HEK293 (cell line): ENCODE measurements around the gene HOXB8.

Source experiments
- MEIS1 ChIP-seq: sonication (generic); formaldehyde crosslinking; IDR thresholded peaks from 2 replicates; pipeline ENCODE4 v1.8.1; 2022; ENCODE audit warnings: missing genetic modification reagents, mild to moderate bottlenecking, borderline replicate concordance
- OSR2 ChIP-seq: fragments of 450-650 bp; formaldehyde crosslinking; IDR thresholded peaks from 2 replicates; pipeline ENCODE4 v1.5.1; 2016; ENCODE audit warnings: missing biosample characterization, missing genetic modification characterization
- ZBTB1 ChIP-seq: fragments of 450-650 bp; formaldehyde crosslinking; IDR thresholded peaks from 2 replicates; pipeline ENCODE4 v1.5.1; 2016; ENCODE audit warnings: missing biosample characterization, missing genetic modification characterization
- ZFP41 ChIP-seq: fragments of 450-650 bp; formaldehyde crosslinking; IDR thresholded peaks from 2 replicates; pipeline ENCODE4 v1.5.1; 2016; ENCODE audit warnings: missing biosample characterization, missing genetic modification characterization, borderline replicate concordance
- ZIC2 ChIP-seq: fragments of 450-650 bp; formaldehyde crosslinking; IDR thresholded peaks from 2 replicates; pipeline ENCODE4 v1.5.1; 2016; ENCODE audit warnings: missing biosample characterization, missing genetic modification characterization
- ZNF175 ChIP-seq: fragments of 450-650 bp; formaldehyde crosslinking; IDR thresholded peaks from 2 replicates; pipeline ENCODE4 v1.5.1; 2016; ENCODE audit warnings: missing biosample characterization, missing genetic modification characterization
- ZNF24 ChIP-seq: fragments of 450-650 bp; formaldehyde crosslinking; IDR thresholded peaks from 2 replicates; pipeline ENCODE4 v1.5.1; 2016; ENCODE audit warnings: missing biosample characterization, missing genetic modification characterization
- ZNF311 ChIP-seq: fragments of 450-650 bp; formaldehyde crosslinking; IDR thresholded peaks from 2 replicates; pipeline ENCODE4 v1.5.1; 2017; ENCODE audit warnings: missing biosample characterization, missing genetic modification characterization, borderline replicate concordance
- ZNF341 ChIP-seq: fragments of 450-650 bp; formaldehyde crosslinking; IDR thresholded peaks from 2 replicates; pipeline ENCODE4; 2016; ENCODE audit warnings: low read depth, missing biosample characterization, missing genetic modification characterization
- ZNF37A ChIP-seq: fragments of 450-650 bp; IDR thresholded peaks from 2 replicates; pipeline ENCODE4 v1.5.1; 2018; ENCODE audit warnings: missing biosample characterization, missing genetic modification characterization
- ZNF394 ChIP-seq: fragments of 450-650 bp; formaldehyde crosslinking; IDR thresholded peaks from 2 replicates; pipeline ENCODE4 v1.5.1; 2016; ENCODE audit warnings: missing biosample characterization, missing genetic modification characterization, mild to moderate bottlenecking, moderate library complexity, borderline replicate concordance
- ZNF433 ChIP-seq: fragments of 450-650 bp; formaldehyde crosslinking; IDR thresholded peaks from 2 replicates; pipeline ENCODE4 v1.5.1; 2016; ENCODE audit warnings: missing biosample characterization, missing genetic modification characterization, low read depth
- ZNF510 ChIP-seq: fragments of 450-650 bp; formaldehyde crosslinking; IDR thresholded peaks from 2 replicates; pipeline ENCODE4 v1.5.1; 2018; ENCODE audit warnings: mild to moderate bottlenecking, missing genetic modification characterization, missing biosample characterization; ENCODE audit not compliant: insufficient replicate concordance
- ZNF529 ChIP-seq: fragments of 450-650 bp; formaldehyde crosslinking; IDR thresholded peaks from 2 replicates; pipeline ENCODE4 v1.5.1; 2017; ENCODE audit warnings: missing genetic modification characterization, missing biosample characterization; ENCODE audit not compliant: insufficient replicate concordance
- ZNF530 ChIP-seq: fragments of 450-650 bp; formaldehyde crosslinking; IDR thresholded peaks from 2 replicates; pipeline ENCODE4 v1.5.1; 2016; ENCODE audit warnings: low read depth, missing biosample characterization, missing genetic modification characterization
- ZNF549 ChIP-seq: fragments of 450-650 bp; IDR thresholded peaks from 2 replicates; pipeline ENCODE4 v1.5.1; 2018; ENCODE audit warnings: missing biosample characterization, missing genetic modification characterization, mild to moderate bottlenecking, inconsistent platforms, moderate library complexity
- ZNF792 ChIP-seq: fragments of 450-650 bp; formaldehyde crosslinking; IDR thresholded peaks from 2 replicates; pipeline ENCODE4 v1.5.1; 2016; ENCODE audit warnings: missing biosample characterization, missing genetic modification characterization
- TF ChIP-seq, protein P1 (sequence below): sonication (generic); formaldehyde crosslinking; IDR thresholded peaks from 2 replicates; pipeline ENCODE4 v1.8.1; 2022; ENCODE audit warnings: mild to moderate bottlenecking, moderate library complexity, missing genetic modification reagents
- TF ChIP-seq, protein P2 (sequence below): fragments of 450-650 bp; formaldehyde crosslinking; IDR thresholded peaks from 2 replicates; pipeline ENCODE4 v1.5.1; 2016; ENCODE audit warnings: missing biosample characterization, missing genetic modification characterization
- TF ChIP-seq, protein P3 (sequence below): fragments of 450-650 bp; formaldehyde crosslinking; IDR thresholded peaks from 2 replicates; pipeline ENCODE4 v1.5.1; 2016; ENCODE audit warnings: missing biosample characterization, missing genetic modification characterization
- TF ChIP-seq, protein P4 (sequence below): fragments of 450-650 bp; formaldehyde crosslinking; IDR thresholded peaks from 2 replicates; pipeline ENCODE4 v1.5.1; 2016; ENCODE audit warnings: missing biosample characterization, missing genetic modification characterization
- TF ChIP-seq, protein P5 (sequence below): fragments of 450-650 bp; formaldehyde crosslinking; IDR thresholded peaks from 2 replicates; pipeline ENCODE4 v1.5.1; 2016; ENCODE audit warnings: missing biosample characterization, missing genetic modification characterization
- TF ChIP-seq, protein P6 (sequence below): fragments of 450-650 bp; formaldehyde crosslinking; IDR thresholded peaks from 2 replicates; pipeline ENCODE4 v1.5.1; 2016; ENCODE audit warnings: missing biosample characterization, missing genetic modification characterization
- TF ChIP-seq, protein P7 (sequence below): fragments of 450-650 bp; formaldehyde crosslinking; IDR thresholded peaks from 2 replicates; pipeline ENCODE4 v1.5.1; 2016; ENCODE audit warnings: missing biosample characterization, missing genetic modification characterization
- TF ChIP-seq, protein P8 (sequence below): fragments of 450-650 bp; formaldehyde crosslinking; IDR thresholded peaks from 2 replicates; pipeline ENCODE4 v1.5.1; 2016; ENCODE audit warnings: missing biosample characterization, missing genetic modification characterization

HOXB8 gene

DNA sequence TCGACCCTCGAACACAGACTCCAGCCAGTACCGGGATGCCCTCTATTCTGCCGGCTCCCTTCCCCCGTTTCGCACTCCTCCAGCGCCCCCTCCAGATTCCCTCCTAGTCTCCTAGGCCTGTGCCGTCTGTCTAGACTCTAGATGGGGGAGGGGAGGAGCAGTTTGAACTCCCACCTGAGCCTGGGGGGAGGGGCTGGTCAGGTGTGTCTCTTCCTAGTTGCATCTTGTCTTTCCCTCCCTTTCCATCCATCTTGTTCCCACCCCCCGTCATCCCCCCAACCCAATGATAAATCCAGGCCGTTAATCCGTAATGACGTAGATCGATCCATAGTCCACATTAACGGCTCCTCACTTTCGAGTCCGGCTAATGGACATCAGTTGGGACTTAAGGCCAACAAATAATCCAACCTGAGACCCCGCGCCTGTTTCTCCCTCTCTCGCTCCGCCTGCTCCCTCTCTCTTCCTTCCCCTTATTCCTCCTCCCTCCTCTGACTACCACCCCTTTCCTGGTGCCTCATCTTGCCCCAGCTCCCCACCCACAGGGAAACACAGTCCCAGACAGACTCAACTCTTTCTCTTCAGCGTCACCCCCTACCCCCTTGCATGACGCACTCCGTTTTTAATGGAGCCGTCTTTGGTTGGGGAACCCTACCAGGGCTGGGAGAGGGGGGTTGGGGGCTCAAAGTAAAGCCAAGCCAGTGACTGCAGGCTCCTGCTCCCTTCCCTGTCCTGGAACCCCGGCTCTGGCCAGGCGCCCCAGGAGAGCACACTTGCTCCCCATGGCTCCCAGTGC lies 18.2 kb downstream of the HOXB8 start (continued):
- TF ChIP-seq, protein P1, sequence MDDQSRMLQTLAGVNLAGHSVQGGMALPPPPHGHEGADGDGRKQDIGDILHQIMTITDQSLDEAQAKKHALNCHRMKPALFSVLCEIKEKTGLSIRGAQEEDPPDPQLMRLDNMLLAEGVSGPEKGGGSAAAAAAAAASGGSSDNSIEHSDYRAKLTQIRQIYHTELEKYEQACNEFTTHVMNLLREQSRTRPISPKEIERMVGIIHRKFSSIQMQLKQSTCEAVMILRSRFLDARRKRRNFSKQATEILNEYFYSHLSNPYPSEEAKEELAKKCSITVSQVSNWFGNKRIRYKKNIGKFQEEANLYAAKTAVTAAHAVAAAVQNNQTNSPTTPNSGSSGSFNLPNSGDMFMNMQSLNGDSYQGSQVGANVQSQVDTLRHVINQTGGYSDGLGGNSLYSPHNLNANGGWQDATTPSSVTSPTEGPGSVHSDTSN, result no peak
- TF ChIP-seq ZNF37A (tag by site-specific recombination), result no peak
- no peak for TF ChIP-seq ZNF311 (tag by site-specific recombination)
- TF ChIP-seq, protein P2, sequence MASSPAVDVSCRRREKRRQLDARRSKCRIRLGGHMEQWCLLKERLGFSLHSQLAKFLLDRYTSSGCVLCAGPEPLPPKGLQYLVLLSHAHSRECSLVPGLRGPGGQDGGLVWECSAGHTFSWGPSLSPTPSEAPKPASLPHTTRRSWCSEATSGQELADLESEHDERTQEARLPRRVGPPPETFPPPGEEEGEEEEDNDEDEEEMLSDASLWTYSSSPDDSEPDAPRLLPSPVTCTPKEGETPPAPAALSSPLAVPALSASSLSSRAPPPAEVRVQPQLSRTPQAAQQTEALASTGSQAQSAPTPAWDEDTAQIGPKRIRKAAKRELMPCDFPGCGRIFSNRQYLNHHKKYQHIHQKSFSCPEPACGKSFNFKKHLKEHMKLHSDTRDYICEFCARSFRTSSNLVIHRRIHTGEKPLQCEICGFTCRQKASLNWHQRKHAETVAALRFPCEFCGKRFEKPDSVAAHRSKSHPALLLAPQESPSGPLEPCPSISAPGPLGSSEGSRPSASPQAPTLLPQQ (tag by site-specific recombination), result no peak
- no peak for TF ChIP-seq ZNF24 (tag by site-specific recombination)
- TF ChIP-seq ZNF510 (tag by site-specific recombination), result no peak
- TF ChIP-seq, protein P3, sequence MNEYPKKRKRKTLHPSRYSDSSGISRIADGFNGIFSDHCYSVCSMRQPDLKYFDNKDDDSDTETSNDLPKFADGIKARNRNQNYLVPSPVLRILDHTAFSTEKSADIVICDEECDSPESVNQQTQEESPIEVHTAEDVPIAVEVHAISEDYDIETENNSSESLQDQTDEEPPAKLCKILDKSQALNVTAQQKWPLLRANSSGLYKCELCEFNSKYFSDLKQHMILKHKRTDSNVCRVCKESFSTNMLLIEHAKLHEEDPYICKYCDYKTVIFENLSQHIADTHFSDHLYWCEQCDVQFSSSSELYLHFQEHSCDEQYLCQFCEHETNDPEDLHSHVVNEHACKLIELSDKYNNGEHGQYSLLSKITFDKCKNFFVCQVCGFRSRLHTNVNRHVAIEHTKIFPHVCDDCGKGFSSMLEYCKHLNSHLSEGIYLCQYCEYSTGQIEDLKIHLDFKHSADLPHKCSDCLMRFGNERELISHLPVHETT (tag by site-specific recombination), result 0 out of 2 replicates have a peak, but pooled peaks have one; percentile 23
- no peak for TF ChIP-seq ZNF394 (tag by site-specific recombination)
- TF ChIP-seq ZNF433 (tag by site-specific recombination), result no peak
- TF ChIP-seq, protein P4, sequence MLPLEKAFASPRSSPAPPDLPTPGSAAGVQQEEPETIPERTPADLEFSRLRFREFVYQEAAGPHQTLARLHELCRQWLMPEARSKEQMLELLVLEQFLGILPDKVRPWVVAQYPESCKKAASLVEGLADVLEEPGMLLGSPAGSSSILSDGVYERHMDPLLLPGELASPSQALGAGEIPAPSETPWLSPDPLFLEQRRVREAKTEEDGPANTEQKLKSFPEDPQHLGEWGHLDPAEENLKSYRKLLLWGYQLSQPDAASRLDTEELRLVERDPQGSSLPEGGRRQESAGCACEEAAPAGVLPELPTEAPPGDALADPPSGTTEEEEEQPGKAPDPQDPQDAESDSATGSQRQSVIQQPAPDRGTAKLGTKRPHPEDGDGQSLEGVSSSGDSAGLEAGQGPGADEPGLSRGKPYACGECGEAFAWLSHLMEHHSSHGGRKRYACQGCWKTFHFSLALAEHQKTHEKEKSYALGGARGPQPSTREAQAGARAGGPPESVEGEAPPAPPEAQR (tag by site-specific recombination), result no peak
- no peak; the same call in 1 of the 2 replicates for TF ChIP-seq OSR2 (tag by site-specific recombination)
- no peak for TF ChIP-seq ZNF175 (tag by site-specific recombination)
- no peak for TF ChIP-seq ZNF549 (tag by site-specific recombination)
- TF ChIP-seq ZNF530 (tag by site-specific recombination), result no peak
- TF ChIP-seq ZFP41 (tag by site-specific recombination), result no peak
- no peak for TF ChIP-seq ZNF529 (tag by site-specific recombination)
- no peak for TF ChIP-seq MEIS1 (CRISPR knock-in tag)
- TF ChIP-seq, protein P5, sequence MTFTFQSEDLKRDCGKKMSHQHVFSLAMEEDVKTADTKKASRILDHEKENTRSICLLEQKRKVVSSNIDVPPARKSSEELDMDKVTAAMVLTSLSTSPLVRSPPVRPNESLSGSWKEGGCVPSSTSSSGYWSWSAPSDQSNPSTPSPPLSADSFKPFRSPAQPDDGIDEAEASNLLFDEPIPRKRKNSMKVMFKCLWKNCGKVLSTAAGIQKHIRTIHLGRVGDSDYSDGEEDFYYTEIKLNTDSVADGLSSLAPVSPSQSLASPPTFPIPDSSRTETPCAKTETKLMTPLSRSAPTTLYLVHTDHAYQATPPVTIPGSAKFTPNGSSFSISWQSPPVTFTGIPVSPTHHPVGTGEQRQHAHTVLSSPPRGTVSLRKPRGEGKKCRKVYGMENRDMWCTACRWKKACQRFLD (tag by site-specific recombination), result no peak
- TF ChIP-seq, protein P6, sequence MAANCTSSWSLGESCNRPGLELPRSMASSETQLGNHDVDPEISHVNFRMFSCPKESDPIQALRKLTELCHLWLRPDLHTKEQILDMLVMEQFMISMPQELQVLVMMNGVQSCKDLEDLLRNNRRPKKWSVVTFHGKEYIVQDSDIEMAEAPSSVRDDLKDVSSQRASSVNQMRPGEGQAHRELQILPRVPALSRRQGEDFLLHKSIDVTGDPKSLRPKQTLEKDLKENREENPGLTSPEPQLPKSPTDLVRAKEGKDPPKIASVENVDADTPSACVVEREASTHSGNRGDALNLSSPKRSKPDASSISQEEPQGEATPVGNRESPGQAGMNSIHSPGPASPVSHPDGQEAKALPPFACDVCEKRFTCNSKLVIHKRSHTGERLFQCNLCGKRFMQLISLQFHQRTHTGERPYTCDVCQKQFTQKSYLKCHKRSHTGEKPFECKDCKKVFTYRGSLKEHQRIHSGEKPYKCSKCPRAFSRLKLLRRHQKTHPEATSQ (tag by site-specific recombination), result peak; percentile 39; the same call in 1 of the 2 replicates
- TF ChIP-seq, protein P7, sequence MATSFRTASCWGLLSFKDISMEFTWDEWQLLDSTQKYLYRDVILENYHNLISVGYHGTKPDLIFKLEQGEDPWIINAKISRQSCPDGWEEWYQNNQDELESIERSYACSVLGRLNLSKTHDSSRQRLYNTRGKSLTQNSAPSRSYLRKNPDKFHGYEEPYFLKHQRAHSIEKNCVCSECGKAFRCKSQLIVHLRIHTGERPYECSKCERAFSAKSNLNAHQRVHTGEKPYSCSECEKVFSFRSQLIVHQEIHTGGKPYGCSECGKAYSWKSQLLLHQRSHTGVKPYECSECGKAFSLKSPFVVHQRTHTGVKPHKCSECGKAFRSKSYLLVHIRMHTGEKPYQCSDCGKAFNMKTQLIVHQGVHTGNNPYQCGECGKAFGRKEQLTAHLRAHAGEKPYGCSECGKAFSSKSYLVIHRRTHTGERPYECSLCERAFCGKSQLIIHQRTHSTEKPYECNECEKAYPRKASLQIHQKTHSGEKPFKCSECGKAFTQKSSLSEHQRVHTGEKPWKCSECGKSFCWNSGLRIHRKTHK (tag by site-specific recombination), result no peak
- TF ChIP-seq ZBTB1 (tag by site-specific recombination), result peak; percentile 57; the same call in 1 of the 2 replicates
- TF ChIP-seq ZNF792 (tag by site-specific recombination), result no peak
- TF ChIP-seq, protein P8, sequence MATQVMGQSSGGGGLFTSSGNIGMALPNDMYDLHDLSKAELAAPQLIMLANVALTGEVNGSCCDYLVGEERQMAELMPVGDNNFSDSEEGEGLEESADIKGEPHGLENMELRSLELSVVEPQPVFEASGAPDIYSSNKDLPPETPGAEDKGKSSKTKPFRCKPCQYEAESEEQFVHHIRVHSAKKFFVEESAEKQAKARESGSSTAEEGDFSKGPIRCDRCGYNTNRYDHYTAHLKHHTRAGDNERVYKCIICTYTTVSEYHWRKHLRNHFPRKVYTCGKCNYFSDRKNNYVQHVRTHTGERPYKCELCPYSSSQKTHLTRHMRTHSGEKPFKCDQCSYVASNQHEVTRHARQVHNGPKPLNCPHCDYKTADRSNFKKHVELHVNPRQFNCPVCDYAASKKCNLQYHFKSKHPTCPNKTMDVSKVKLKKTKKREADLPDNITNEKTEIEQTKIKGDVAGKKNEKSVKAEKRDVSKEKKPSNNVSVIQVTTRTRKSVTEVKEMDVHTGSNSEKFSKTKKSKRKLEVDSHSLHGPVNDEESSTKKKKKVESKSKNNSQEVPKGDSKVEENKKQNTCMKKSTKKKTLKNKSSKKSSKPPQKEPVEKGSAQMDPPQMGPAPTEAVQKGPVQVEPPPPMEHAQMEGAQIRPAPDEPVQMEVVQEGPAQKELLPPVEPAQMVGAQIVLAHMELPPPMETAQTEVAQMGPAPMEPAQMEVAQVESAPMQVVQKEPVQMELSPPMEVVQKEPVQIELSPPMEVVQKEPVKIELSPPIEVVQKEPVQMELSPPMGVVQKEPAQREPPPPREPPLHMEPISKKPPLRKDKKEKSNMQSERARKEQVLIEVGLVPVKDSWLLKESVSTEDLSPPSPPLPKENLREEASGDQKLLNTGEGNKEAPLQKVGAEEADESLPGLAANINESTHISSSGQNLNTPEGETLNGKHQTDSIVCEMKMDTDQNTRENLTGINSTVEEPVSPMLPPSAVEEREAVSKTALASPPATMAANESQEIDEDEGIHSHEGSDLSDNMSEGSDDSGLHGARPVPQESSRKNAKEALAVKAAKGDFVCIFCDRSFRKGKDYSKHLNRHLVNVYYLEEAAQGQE (tag by site-specific recombination), result no peak
- TF ChIP-seq ZIC2 (tag by site-specific recombination), result no peak
- TF ChIP-seq ZNF341 (tag by site-specific recombination), result peak; percentile 82
